Skeletal muscle tissue (tissue), 4 donors: ENCODE data around the gene BCHE. TPM values are rescaled to one million over a fixed set of nuclear protein-coding genes. Genes with fewer than 3 reads are reported as not detected.

Experiments
- H3K27ac ChIP-seq: one replicate; pipeline ENCODE4 v1.7.0; 2013; ENCODE audit warnings: mild to moderate bottlenecking, low read depth, low read length, inconsistent platforms
- H3K27me3 ChIP-seq, 3 donors: one replicate each; pipeline ENCODE4 v1.7.0; 2013; ENCODE audit warnings: low read length in 3 of 3; ENCODE audit not compliant: control insufficient read depth in 3 of 3, insufficient read depth in 3 of 3
- H3K36me3 ChIP-seq, 3 donors: one replicate each; pipeline ENCODE4 v1.7.0; 2013; ENCODE audit warnings: low read length in 3 of 3; ENCODE audit not compliant: control insufficient read depth in 3 of 3, insufficient read depth in 3 of 3
- H3K4me1 ChIP-seq, 3 donors: one replicate each; pipeline ENCODE4 v1.7.0; 2013; ENCODE audit warnings: low read length in 3 of 3, mild to moderate bottlenecking in 3 of 3; ENCODE audit not compliant: control insufficient read depth in 3 of 3, insufficient read depth in 3 of 3
- H3K4me3 ChIP-seq, 3 donors: one replicate each; pipeline ENCODE4 v1.7.0; 2013; ENCODE audit warnings: low read length in 3 of 3
- H3K9ac ChIP-seq, 3 donors: one replicate each; pipeline ENCODE4 v1.7.0; 2013; ENCODE audit warnings: low read length in 3 of 3, mild to moderate bottlenecking in 3 of 3, moderate library complexity in 2 of 3, low read depth in 1 of 3
- H3K9me3 ChIP-seq, 3 donors: one replicate each; pipeline ENCODE4 v1.7.0; 2013; ENCODE audit warnings: low read length in 3 of 3; ENCODE audit not compliant: control insufficient read depth in 3 of 3
- total RNA-seq: library from RNA; depleted of rRNA; stranded (reverse); fragments of >200 nt; gene quantifications from one replicate; pipeline ENCODE4 v1.2.3, GENCODE V29; 2014
- donor health status: Osteomylitis.

Gene BCHE
- total RNA-seq, 1 donor from 2014 or later = 42.3 TPM

DNA sequence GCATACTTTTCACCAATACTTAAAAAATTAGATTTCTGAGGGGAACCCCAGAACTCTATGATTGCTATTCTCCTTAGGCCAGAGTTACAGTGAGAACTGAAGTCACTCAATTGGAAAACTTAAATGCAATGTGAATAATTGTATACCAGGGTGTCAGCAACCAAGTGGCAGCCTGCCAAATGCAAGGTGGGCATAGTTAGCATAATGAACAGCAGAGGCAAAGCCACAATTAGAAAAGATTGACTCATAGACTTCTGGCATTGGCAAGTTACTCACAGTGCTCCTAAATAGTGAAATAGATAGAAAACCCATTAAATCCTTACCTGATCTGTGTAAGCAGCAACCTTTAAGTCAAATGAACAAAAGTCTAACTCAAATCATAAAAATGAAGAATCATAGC is 94.9 kb downstream of the BCHE start:
- Histone ChIP-seq H3K9me3 (no peaks in the 10 kb centered on the region), H3K4me1 (no peaks in the 10 kb centered on the region), H3K4me3 (no peak overlapping the region), H3K27ac (no peak overlapping the region), H3K36me3 (no peaks in the 10 kb centered on the region), H3K9ac (no peak overlapping the region), H3K27me3 (no peaks in the 10 kb centered on the region)

DNA sequence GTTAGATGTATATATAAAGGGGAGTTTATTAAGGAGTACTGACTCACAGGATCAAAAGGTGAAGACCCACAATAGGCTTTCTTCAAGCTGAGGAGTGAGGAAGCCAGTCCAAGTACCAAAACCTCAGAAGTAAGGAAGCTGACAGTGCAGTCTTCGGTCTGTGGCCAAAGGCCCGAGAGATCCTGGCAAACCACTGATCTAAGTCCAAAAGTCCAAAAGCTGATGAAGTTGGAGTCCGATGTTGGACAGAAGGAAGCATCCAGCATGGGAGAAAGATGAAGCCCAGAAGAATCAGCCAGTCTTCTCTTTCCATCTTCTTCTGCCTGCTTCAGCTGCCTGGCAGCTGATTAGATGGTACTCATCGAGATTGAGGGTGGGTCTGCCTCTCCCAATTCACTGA is 107.5 kb downstream of the BCHE start:
- no peaks in the 10 kb centered on the region for H3K36me3 ChIP-seq
- no peaks in the 10 kb centered on the region for H3K9me3 ChIP-seq
- no peaks in the 10 kb centered on the region for H3K4me1 ChIP-seq
- no peaks in the 10 kb centered on the region for H3K27me3 ChIP-seq
- H3K9ac ChIP-seq = no peak overlapping the region
- H3K4me3 ChIP-seq = no peak overlapping the region
- H3K27ac ChIP-seq = no peak overlapping the region

DNA sequence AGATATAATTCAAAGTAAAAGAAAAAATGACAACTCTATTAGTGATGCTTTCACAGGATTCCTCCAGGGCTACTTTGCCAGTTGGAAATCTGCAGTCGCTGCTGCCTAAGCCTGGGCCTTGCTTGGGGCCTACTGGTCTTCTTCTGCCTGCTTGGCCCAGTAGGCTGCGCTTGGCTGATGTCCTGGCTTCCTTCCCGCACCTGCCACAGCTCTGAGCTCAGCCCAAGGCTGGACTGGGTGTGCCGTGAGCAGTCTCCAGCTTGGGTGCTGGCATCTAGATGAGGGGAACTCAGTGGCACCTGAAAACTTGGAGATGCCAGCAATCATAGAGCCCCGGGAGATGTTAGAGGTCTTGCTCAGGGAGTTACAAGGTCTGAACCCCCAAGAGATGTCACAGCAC is 108.3 kb downstream of the BCHE start:
- Histone ChIP-seq H3K27ac (no peak overlapping the region), H3K4me1 (no peaks in the 10 kb centered on the region), H3K4me3 (no peak overlapping the region), H3K9me3 (no peaks in the 10 kb centered on the region), H3K9ac (no peak overlapping the region), H3K27me3 (no peaks in the 10 kb centered on the region), H3K36me3 (no peaks in the 10 kb centered on the region)

DNA sequence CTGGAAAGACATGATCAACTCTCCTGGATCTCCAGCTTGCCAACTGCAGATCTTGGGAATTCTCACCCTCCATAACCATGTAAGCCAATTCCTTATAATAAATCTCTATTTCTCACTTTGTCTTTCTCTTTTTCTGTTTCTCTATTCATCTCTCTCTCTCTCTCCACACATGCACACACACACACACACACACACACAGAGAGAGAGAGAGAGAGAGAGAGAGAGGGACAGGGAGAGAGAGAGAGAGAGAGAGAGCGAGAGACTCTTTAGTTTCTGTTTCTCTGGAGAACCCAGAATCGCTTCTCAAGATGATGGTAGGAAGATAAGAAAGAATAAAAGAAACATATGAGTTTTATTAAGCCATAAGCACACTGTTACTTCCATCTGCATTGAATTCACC is 111.9 kb downstream of the BCHE start:
- Histone ChIP-seq H3K4me3 (no peak overlapping the region), H3K4me1 (no peaks in the 10 kb centered on the region), H3K27me3 (no peaks in the 10 kb centered on the region), H3K36me3 (no peaks in the 10 kb centered on the region), H3K9ac (no peak overlapping the region), H3K9me3 (peaks cover 0 to 1% (median 0%) of the 10 kb centered on the region in 3 donors), H3K27ac (no peak overlapping the region)
